Kidney (tissue), 14 donors: ENCODE results near the gene FHOD3. TPM values are rescaled to one million over a fixed set of nuclear protein-coding genes. Genes with fewer than 3 reads are reported as not detected.

ENCODE experiments used
- DNase-seq, 5 donors: peaks; one replicate each; pipeline ENCODE4 v3.0.0-alpha.2; 2013 to 2020
- FAIRE-seq: peaks from 2 replicates; lab custom pipeline; 2012; peaks lifted over from hg19 to GRCh38; lab: Jason Lieb, UNC
- H3K27ac ChIP-seq, 2 donors: one replicate each; pipeline ENCODE4 v1.7.0; 2013; ENCODE audit warnings: low read depth in 2 of 2, low read length in 2 of 2, inconsistent platforms in 1 of 2
- H3K27me3 ChIP-seq: one replicate; pipeline ENCODE4 v1.7.1; 2013; ENCODE audit warnings: low read length, inconsistent platforms; ENCODE audit not compliant: control insufficient read depth, insufficient read depth
- H3K36me3 ChIP-seq, 3 donors: one replicate each; pipeline versions ENCODE4 v1.7.0 to v1.7.1; 2013; ENCODE audit warnings: low read length in 3 of 3, control low read depth in 1 of 3, inconsistent platforms in 1 of 3; ENCODE audit not compliant: insufficient read depth in 3 of 3, control insufficient read depth in 2 of 3
- H3K4me1 ChIP-seq, 3 donors: one replicate each; pipeline versions ENCODE4 v1.7.0 to v1.7.1; 2013; ENCODE audit warnings: low read length in 3 of 3, inconsistent platforms in 1 of 3, low read depth in 1 of 3; ENCODE audit not compliant: control insufficient read depth in 2 of 3, insufficient read depth in 2 of 3
- H3K4me3 ChIP-seq, 3 donors: one replicate each; pipeline versions ENCODE4 v1.7.0 to v1.8.1; 2013; ENCODE audit warnings: low read length in 3 of 3, control low read depth in 1 of 3, inconsistent platforms in 1 of 3
- H3K9ac ChIP-seq, 3 donors: one replicate each; pipeline versions ENCODE4 v1.7.0 to v1.7.1; 2013; ENCODE audit warnings: low read length in 3 of 3, control low read depth in 1 of 3, inconsistent platforms in 1 of 3
- H3K9me3 ChIP-seq, 3 donors: one replicate each; pipeline versions ENCODE4 v1.7.0 to v1.7.1; 2013; ENCODE audit warnings: low read length in 3 of 3, control low read depth in 1 of 3, inconsistent platforms in 1 of 3; ENCODE audit not compliant: control insufficient read depth in 2 of 3, insufficient read depth in 1 of 3
- CTCF ChIP-seq: IDR thresholded peaks from 3 replicates; pipeline ENCODE4 v1.5.1; 2012; ENCODE audit warnings: mild to moderate bottlenecking, moderate library complexity, borderline replicate concordance; ENCODE audit not compliant: insufficient read depth; ENCODE audit errors: extremely low read depth
- intact Hi-C: fragments of 100-400 bp; cut with DNase I; formaldehyde crosslinking; loops from one replicate; pipeline ENCODE4 v1.11.1; 2022
- polyA plus RNA-seq: library from polyadenylated mRNA; stranded (reverse); fragments of 350-450 nt; fragmentation: Illumina TruSeq; extraction: RNeasy Lipid Tissue Mini Kit (QIAGEN cat#74804); gene quantifications from one replicate; pipeline ENCODE4 v1.2.3, GENCODE V29; 2014; ENCODE audit warnings: low read depth, low replicate concordance; ENCODE audit not compliant: insufficient read depth
- total RNA-seq: library from RNA; stranded (reverse); fragmentation: NEBNext Ultra II Directional; extraction: Animal tissue kit (Norgen Biotek cat#: 25700); gene quantifications from one replicate; pipeline ENCODE4 v1.2.1, GENCODE V29; 2021
- donor health status: control.
- donor health status: control.
- donor health status: control.
- donor health status: control.
- donor health status: control.
- donor health status: DM: yes; HTN: yes; CAD: no.
- donor health status: Normal renal cell carcinoma (clear cell type).

The FHOD3 gene
- total and polyA plus RNA-seq, 2 donors from 2014 or later: 21.5 to 28.0 TPM

GRCh38 chr18:36732264-36732663 lies 434.8 kb downstream of the FHOD3 start:
- TF ChIP-seq CTCF: no peak
- intact Hi-C loops: no loop called here
- FAIRE-seq (no peak), DNase-seq (no peak)
- H3K36me3 ChIP-seq: peaks cover 0 to 26% (median 6%) of the 10 kb centered on the region in 3 donors
- H3K4me3 ChIP-seq: no peak overlapping the region
- H3K27me3 ChIP-seq: no peaks in the 10 kb centered on the region
- peaks cover 0 to 4% (median 0%) of the 10 kb centered on the region in 3 donors for H3K9me3 ChIP-seq
- no peaks in the 10 kb centered on the region for H3K4me1 ChIP-seq
- H3K27ac ChIP-seq: no peak overlapping the region
- no peak overlapping the region for H3K9ac ChIP-seq

GRCh38 chr18:36733150-36733549 lies 435.6 kb downstream of the FHOD3 start:
- Histone ChIP-seq H3K27me3 (no peaks in the 10 kb centered on the region), H3K9me3 (peaks cover 0 to 4% (median 0%) of the 10 kb centered on the region in 3 donors), H3K4me1 (no peaks in the 10 kb centered on the region), H3K36me3 (peaks cover 0 to 26% (median 6%) of the 10 kb centered on the region in 3 donors), H3K9ac (no peak overlapping the region), H3K27ac (no peak overlapping the region), H3K4me3 (no peak overlapping the region)
- intact Hi-C loops: no loop called here
- DNase-seq: no peak
- no peak for FAIRE-seq
- TF ChIP-seq CTCF: no peak

- intact Hi-C loops: no loop called here
- no peak for FAIRE-seq
- TF ChIP-seq CTCF: no peak
- no peak for DNase-seq
- Histone ChIP-seq H3K27ac (no peak overlapping the region), H3K36me3 (peaks cover 0 to 26% (median 6%) of the 10 kb centered on the region in 3 donors), H3K9ac (no peak overlapping the region), H3K4me1 (no peaks in the 10 kb centered on the region), H3K9me3 (peaks cover 0 to 4% (median 0%) of the 10 kb centered on the region in 3 donors), H3K4me3 (no peak overlapping the region), H3K27me3 (no peaks in the 10 kb centered on the region)
Observed at GRCh38 chr18:36734596-36734995, 437.1 kb downstream of the FHOD3 start.

GRCh38 chr18:36735130-36735529 lies 437.6 kb downstream of the FHOD3 start:
- no peaks in the 10 kb centered on the region for H3K4me1 ChIP-seq
- H3K27me3 ChIP-seq: no peaks in the 10 kb centered on the region
- no peak overlapping the region for H3K9ac ChIP-seq
- intact Hi-C loops: no loop called here
- no peak overlapping the region for H3K4me3 ChIP-seq
- peaks cover 0 to 26% (median 6%) of the 10 kb centered on the region in 3 donors for H3K36me3 ChIP-seq
- H3K27ac ChIP-seq: no peak overlapping the region
- TF ChIP-seq CTCF: no peak
- no peak for DNase-seq
- no peak for FAIRE-seq
- H3K9me3 ChIP-seq: peaks cover 0 to 4% (median 0%) of the 10 kb centered on the region in 3 donors
